Endothelial cell of umbilical vein (primary cell): ENCODE data around the gene LEP.

ENCODE experiments used
- EZH2 ChIP-seq: IDR thresholded peaks from 2 replicates; pipeline ENCODE4 v1.6.1; 2012; ENCODE audit warnings: borderline replicate concordance, low read depth, mild to moderate bottlenecking, moderate library complexity, low read length, inconsistent platforms; ENCODE audit not compliant: severe bottlenecking
- POLR2AphosphoS5 ChIP-seq: IDR thresholded peaks from 2 replicates; pipeline ENCODE4 v1.6.1; 2012; ENCODE audit warnings: low read depth, mild to moderate bottlenecking, control low read depth, low read length, moderate library complexity; ENCODE audit not compliant: insufficient read depth
- TF ChIP-seq, protein P1 (sequence below), 2 donors: IDR thresholded peaks; 1 replicate in 1 of 2; 2 replicates in 1 of 2; pipeline ENCODE4 v1.5.1; 2011; ENCODE audit warnings: low read length in 2 of 2, mild to moderate bottlenecking in 2 of 2, moderate library complexity in 2 of 2, control low read depth in 1 of 2, inconsistent platforms in 1 of 2, low read depth in 1 of 2; ENCODE audit not compliant: insufficient read depth in 1 of 2; ENCODE audit errors: extremely low read depth in 1 of 2

DNA sequence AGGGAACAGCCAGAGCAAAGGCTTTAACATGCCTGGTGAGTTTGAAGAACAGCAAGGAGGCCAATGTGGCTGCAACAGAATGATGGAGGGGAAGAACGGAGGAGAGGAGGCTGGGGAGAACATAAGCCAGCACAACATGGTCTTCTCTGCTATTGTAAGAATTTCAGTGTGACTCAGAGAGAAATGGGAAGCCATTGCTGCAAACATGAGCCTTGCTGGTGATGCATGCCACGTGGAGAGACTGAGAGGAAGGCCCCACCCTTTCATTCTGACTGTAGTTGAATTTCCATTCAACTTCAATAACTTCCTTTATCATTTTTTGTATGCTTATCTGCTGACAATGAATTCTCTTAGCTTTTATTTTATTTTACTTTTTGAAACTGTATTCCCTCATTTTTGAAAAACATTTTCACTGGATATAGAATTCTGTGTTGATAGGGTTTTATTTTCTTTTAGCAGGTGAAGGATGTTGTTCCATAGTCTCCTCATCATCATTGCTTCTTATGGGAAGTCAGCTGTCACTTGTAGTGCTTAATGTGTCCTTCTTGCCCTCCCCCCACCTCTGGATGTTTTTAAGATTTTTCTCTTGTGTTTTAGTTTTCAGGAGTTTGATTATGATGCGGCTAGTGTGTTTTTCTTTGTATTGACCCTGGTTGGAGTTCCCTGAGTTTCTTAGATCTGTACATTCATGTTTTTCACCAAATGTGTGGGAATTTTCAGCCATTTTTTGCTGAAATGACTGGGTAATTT lies 46.4 kb upstream of the LEP start:
- TF ChIP-seq EZH2 (no peak), POLR2AphosphoS5 (no peak)
- TF ChIP-seq, protein P1, sequence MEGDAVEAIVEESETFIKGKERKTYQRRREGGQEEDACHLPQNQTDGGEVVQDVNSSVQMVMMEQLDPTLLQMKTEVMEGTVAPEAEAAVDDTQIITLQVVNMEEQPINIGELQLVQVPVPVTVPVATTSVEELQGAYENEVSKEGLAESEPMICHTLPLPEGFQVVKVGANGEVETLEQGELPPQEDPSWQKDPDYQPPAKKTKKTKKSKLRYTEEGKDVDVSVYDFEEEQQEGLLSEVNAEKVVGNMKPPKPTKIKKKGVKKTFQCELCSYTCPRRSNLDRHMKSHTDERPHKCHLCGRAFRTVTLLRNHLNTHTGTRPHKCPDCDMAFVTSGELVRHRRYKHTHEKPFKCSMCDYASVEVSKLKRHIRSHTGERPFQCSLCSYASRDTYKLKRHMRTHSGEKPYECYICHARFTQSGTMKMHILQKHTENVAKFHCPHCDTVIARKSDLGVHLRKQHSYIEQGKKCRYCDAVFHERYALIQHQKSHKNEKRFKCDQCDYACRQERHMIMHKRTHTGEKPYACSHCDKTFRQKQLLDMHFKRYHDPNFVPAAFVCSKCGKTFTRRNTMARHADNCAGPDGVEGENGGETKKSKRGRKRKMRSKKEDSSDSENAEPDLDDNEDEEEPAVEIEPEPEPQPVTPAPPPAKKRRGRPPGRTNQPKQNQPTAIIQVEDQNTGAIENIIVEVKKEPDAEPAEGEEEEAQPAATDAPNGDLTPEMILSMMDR (IDR thresholded peaks at IDR 0.05; ENCODE audit: extremely low read depth in 1 of 2, insufficient read depth in 1 of 2, low read depth in 1 of 2, low read length in 2 of 2): no peak
